ENCODE measurements around the gene KCNMA1. TPM values are rescaled to one million over a fixed set of nuclear protein-coding genes. Genes with fewer than 3 reads are reported as not detected.

KCNMA1 gene
- total RNA-seq, 4 donors from 2014 or later = 10.1 to 32.6 (median 20.1) TPM

DNA sequence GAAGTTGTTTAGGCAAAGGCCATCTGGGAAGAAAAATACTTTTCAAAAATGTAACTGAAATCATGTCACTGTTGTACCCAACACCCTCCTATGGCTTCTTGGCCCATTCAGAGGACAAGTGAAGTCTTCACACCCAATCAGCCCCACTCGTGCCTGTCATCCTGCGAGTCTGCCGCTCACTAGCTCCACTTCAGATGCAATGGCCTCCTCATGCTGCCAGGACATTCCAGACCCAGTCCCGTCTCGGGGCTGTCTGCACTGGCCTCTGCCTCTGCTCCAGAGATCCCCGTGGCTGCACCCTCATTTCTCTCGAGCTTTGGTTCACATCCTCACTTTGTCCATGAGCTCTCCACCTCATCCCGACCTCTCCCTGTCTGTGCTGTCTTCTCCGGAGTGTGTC, 227.1 kb downstream of the KCNMA1 start:
- TF ChIP-seq, protein P1, sequence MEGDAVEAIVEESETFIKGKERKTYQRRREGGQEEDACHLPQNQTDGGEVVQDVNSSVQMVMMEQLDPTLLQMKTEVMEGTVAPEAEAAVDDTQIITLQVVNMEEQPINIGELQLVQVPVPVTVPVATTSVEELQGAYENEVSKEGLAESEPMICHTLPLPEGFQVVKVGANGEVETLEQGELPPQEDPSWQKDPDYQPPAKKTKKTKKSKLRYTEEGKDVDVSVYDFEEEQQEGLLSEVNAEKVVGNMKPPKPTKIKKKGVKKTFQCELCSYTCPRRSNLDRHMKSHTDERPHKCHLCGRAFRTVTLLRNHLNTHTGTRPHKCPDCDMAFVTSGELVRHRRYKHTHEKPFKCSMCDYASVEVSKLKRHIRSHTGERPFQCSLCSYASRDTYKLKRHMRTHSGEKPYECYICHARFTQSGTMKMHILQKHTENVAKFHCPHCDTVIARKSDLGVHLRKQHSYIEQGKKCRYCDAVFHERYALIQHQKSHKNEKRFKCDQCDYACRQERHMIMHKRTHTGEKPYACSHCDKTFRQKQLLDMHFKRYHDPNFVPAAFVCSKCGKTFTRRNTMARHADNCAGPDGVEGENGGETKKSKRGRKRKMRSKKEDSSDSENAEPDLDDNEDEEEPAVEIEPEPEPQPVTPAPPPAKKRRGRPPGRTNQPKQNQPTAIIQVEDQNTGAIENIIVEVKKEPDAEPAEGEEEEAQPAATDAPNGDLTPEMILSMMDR (IDR thresholded peaks at IDR 0.05) = no peak
- ATAC-seq (ENCODE audit: low FRiP score) (no peak), DNase-seq (ENCODE audit: low spot score) (no peak)

DNA sequence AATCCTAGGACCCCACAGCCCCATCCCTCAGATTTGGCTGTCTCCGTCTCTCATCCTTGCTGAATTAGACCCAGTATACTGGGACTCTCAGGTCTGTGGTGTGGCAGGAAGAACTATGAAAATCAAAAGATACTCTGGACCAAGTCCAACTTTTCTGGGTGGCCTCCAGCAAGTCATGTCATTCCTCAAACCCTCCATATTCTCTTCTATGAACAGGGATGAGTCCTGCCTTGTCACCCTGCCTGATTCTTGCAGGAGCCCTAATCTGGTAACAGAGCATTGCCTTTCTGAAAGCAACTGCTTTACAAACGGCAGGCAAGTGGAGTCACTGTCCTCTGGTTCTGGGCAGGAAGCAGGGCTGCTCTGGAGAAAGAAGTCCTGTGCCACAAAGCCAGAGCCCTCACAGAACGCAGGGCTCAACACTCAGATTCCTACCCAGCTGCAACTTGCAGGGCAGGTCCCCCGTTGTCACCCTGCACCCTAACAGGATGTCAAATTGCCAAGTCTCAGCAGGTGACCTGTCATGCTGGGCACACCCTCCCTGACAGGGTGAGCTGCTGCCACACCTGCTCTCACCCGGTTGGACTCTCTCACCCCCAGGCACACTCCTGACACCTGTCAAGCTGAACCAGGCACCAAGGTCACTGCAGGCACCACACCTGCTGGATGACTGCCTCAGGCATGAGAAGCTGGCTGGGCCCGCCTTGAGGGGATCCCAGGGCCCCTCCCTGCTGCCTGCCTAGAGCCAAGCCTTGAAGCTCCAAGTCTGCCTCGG, 227.7 kb downstream of the KCNMA1 start:
- TF ChIP-seq, protein P1 (IDR thresholded peaks at IDR 0.05) = no peak
- DNase-seq (ENCODE audit: low spot score) (no peak), ATAC-seq (ENCODE audit: low FRiP score) (no peak)

DNA sequence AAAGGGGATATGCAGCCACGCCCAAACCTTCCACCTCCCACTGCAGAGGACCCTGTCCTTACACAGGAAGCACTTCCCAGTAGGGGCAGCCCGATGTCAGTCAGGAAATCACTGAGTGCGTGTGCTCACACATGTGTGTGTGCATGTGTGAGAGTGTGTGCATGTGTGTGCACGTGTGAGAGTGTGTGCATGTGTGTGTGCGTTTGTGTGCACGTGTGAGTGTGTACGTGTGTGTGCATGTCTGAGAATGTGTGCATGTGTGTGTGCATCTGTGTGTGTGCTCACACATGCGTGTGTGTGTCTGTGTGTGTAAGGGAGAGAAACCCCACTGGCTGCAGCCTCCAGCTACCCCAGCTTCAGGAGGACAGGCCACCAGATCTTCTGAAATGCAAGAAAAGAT, 229.3 kb downstream of the KCNMA1 start:
- TF ChIP-seq, protein P1 (IDR thresholded peaks at IDR 0.05) = no peak
- DNase-seq (ENCODE audit: low spot score) (no peak), ATAC-seq (ENCODE audit: low FRiP score) (no peak)

DNA sequence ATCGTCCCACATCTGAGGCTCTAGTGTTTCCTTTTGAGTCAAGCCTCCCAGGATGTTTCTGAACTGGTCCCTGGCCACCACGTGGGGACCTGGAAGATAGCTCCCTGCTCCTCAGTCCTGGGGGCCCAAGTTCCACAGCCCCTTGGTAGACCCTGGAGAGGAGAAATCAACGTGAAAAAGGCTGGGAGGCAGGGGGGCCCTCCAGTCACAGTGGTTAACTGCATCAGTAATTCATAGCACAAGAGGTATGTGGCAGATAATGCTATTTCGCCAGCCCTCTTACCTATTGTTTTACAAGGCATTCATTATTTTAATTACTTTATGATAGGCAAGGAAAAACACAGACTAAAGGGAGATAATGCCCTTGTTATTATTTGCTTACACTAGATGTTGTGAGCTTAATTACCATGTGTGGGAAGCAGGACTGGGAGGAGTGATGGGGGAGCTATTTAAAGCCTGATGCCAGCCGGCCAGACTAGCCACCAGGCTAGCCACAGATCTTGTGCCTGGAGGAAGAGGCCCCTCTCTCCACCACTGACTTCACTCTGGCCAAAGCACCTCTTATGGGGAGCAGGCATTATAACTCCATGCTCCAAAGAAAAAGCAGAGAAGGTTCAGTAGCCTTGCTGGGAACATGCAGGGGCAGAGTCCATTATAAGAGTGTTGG, 230.7 kb downstream of the KCNMA1 start:
- TF ChIP-seq, protein P1 (IDR thresholded peaks at IDR 0.05) = no peak
- ATAC-seq (ENCODE audit: low FRiP score) = no peak
- DNase-seq (ENCODE audit: low spot score) = no peak

DNA sequence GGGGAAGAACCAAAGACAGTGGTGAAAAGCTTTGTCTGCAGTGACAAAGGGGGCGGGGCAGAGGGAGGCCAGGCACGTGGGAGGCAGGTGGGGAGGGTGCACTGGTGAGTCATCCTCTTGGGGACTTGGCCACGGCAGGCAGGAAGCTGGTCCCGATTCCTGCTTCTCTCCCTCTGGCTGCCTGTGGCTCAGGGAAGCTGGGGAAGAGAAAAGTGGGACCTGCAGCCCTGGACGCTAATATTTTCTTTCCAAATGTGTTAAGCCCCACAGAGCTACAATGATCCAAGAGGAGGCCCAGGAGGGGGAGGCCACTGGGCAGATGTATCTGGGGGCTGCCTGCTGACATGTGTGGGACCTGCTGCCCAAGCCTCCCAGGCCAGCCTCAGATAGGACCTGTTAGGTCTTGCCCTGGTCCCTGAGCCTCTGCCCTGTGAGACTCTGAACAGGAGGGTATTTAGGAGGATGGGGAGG, 231.8 kb downstream of the KCNMA1 start:
- TF ChIP-seq, protein P1 (IDR thresholded peaks at IDR 0.05) = no peak
- peak; percentile 55 for ATAC-seq (ENCODE audit: low FRiP score)
- no peak for DNase-seq (ENCODE audit: low spot score)

DNA sequence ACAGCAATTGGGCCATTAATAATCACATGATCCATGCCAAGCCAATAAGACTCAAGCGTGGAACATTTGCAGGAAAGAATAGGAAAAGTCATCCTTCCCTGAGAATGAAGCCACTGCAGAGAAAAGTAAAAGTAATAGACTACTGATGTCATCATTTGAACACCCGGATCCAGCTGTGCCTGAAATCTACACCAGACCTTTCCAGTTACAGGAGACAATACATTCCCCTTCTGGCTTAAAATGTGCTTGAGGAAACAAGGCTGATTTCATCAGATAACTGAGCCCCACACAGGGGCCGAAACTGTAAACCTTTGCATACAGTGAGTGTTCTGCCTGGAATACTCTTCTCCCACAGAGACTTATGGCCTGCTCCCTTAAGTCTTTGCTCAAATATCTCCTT, 232.8 kb downstream of the KCNMA1 start:
- DNase-seq (ENCODE audit: low spot score) (no peak), ATAC-seq (ENCODE audit: low FRiP score) (no peak)
- TF ChIP-seq, protein P1 (IDR thresholded peaks at IDR 0.05) = no peak
